RWPE1 (cell line): Measurements from ENCODE around the gene DSTN.
A peak's percentile ranks its signal among the peaks of the same experiment; 100 is the strongest.

Source experiments
- CTCF ChIA-PET: fragments of 350-600 bp; sonication (Branson Sonifier 250); formaldehyde crosslinking; extraction: SDS; loops from one replicate; lab custom pipeline; 2021; lab: Yijun Ruan, JAX
- POLR2A ChIA-PET: fragments of 400-600 bp; formaldehyde crosslinking; extraction: SDS; loops from one replicate; lab custom pipeline; 2020; ENCODE audit warnings: antibody characterized with exemption; ENCODE audit not compliant: low non-redundant PET; lab: Yijun Ruan, JAX
- DNase-seq: peaks from one replicate; pipeline ENCODE4 v3.0.0; 2012; ENCODE audit warnings: low spot score
- H3K27ac ChIP-seq: fragments of 450-650 bp; 2 replicates; pipeline ENCODE4 v1.5.1; 2017
- TF ChIP-seq, protein P1 (sequence below): fragments of 450-650 bp; conservative IDR thresholded peaks from 2 replicates; pipeline ENCODE4 v1.5.1; 2017; ENCODE audit warnings: low read depth, mild to moderate bottlenecking

DSTN gene

DNA sequence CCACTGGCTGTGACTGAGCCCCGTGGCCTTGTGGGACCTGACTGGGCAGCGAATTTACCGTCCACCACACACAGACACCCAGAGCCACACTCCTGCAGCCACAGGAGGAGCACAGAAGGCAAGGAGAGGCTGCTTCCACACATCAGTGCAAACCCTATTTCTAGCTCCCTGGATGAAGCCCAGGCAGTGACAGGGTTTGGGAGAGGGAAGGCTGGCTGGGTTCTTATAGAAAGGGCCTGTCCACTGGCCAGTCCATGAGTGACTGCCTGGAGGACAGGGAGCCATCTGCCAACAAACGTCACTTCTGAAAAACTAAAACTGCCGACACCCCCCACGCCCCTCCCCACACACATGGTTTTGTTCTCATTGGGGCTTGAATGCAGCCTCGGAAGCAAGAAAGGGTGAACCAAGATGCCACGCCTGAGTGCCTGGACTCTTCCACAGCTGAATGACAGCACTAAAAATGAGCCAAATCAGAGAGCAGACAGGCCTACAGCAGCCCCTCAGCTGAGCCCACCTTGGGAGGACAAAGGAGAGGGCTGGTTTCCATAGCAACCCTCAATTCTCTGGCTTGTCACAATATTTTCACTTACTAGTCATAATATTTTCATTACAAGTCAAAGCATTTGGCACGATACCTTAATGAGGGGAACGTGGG is 73.8 kb downstream of the DSTN start:
- H3K27ac ChIP-seq: peak overlapping the region; percentile 5; the same call in 1 of the 2 replicates
- ChIA-PET CTCF (interaction anchor here (1.1 kb wide), 1 partner anchor 8 kb away, joined by 3 read pairs; no protein-coding TSS in a partner anchor), POLR2A (no interaction called here)
- no peak for DNase-seq
- TF ChIP-seq, protein P1, sequence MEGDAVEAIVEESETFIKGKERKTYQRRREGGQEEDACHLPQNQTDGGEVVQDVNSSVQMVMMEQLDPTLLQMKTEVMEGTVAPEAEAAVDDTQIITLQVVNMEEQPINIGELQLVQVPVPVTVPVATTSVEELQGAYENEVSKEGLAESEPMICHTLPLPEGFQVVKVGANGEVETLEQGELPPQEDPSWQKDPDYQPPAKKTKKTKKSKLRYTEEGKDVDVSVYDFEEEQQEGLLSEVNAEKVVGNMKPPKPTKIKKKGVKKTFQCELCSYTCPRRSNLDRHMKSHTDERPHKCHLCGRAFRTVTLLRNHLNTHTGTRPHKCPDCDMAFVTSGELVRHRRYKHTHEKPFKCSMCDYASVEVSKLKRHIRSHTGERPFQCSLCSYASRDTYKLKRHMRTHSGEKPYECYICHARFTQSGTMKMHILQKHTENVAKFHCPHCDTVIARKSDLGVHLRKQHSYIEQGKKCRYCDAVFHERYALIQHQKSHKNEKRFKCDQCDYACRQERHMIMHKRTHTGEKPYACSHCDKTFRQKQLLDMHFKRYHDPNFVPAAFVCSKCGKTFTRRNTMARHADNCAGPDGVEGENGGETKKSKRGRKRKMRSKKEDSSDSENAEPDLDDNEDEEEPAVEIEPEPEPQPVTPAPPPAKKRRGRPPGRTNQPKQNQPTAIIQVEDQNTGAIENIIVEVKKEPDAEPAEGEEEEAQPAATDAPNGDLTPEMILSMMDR: no peak

DNA sequence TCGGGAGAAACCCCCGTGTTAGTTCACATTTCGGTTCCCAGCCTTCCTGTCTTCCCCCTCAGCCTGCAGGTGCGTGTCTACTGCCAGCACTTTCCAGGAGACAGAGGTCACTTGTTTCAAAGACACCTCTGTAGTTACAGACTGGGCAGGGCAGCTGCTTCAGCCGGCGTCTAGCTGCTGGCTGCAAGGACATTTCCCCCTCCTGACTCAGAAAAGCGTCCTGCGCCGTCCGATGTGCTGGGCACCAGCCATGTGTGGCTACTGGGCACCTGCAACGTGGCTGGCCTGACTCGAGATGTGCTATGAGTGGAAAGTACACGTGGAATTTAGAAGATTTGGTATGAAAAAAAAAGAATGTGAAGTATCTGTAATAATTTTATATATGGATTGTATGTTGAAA is 74.6 kb downstream of the DSTN start:
- TF ChIP-seq, protein P1: no peak
- ChIA-PET POLR2A (no interaction called here), CTCF (no interaction called here)
- H3K27ac ChIP-seq: no peak overlapping the region
- DNase-seq: no peak

DNA sequence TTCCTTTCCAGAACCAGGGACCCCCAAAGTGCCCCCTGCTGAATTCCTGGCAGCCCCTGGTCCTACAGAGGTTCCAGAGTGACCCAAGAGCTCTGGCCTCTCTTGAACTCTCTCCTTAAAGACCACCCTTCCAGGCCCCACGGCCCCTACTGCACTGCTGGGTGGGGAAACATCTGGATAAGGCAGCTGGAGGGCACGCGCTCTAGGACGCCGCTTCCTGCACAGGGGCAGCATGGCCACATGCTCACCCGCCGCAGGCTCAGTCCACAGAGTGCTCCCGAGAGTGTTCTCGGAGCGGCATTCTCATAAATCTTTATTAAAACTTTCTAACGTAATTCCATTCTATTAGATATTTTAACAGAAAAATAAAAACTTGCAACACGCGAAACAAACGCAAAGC is 75.1 kb downstream of the DSTN start:
- no peak overlapping the region for H3K27ac ChIP-seq
- ChIA-PET CTCF (no interaction called here), POLR2A (no interaction called here)
- TF ChIP-seq, protein P1: no peak
- DNase-seq: no peak

DNA sequence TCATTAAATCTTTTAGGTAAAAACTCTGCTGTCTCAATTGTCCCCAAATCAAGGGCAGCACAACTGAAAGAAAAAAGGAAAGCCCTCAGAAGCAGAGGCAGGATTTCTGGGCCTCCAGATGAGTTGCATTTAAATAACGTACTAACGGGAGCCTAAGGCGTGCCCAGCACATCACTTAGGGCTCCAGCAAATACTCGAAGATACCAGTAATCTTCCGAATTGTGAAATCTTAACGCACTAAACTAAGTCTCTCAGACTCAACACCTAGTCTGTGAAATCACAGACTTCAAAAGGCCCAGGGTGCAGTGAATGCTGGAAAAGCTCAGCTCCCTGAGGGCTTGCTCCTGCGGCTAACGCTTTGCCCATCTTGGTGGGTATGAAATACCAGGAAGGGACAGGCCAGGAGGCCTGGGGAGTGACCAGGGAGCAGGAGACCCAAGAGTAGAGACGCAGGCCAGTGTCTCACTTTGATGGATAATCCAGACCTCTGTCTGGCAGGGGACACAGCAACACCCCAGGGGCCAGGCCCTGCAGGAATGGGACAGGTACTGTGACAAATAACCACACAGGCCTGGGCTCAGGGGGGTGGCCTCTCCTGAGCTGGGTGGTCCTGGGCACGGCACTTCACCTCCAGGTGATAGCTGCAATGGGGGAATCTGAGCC is 75.8 kb downstream of the DSTN start:
- H3K27ac ChIP-seq: peak overlapping the region; percentile 40
- TF ChIP-seq, protein P1: no peak
- DNase-seq: no peak
- CTCF ChIA-PET: no interaction called here
- POLR2A ChIA-PET: no interaction called here

DNA sequence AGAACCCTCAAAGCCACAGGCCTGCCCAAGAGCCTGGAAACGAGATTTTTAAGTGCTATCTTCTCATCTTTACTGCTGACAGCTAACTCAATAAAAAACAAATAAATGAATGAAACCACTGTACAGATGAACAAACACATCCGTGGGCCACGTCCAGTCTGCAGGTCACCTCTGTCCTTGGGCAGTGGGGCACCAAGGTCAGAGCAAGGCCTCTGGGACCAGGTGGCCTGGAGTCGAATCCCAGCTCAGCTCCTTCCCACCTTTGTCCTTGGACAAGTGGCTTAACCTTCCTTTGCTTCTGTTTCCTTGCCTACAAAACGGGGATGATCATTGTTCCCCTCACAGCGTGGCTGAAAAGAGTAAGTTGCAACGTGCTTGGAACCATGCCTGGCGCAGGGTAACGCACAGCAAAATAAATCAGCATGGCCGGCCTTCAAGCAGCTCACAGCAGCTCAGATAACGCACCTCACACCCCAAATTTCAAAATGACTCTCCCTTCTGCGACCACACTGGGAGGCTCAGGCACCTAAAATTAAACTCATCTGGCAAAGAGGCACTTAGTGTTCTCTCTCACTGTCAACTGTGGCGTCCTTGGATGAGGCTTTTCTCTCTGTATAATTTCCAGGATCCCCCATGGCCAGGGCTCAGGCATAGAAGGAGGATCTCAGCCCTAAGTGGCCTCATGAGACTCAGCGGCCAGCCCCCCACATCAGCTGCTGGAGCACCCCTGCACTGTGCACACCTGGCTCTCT is 76.5 kb downstream of the DSTN start:
- TF ChIP-seq, protein P1: no peak
- H3K27ac ChIP-seq: peak overlapping the region; percentile 40
- POLR2A ChIA-PET: no interaction called here
- CTCF ChIA-PET: no interaction called here
- DNase-seq: no peak

DNA sequence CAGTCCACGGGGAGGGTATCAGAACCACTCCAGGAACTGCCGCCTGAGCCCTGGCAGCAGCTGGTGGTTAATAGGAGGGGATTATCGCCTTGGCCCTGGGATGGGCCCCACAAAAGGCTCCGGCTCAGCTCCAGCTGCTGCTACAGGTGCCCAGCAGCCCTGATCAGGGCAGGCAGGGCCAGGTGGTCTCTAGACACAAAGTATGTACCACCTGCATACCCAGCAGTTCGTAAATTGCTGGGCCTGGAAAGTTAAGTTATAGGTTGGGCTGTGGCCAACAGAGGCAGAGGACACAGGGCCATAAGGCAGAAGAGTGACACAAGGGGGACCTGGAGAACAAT is 77.1 kb downstream of the DSTN start:
- no peak for DNase-seq
- CTCF ChIA-PET: no interaction called here
- peak overlapping the region; percentile 40 for H3K27ac ChIP-seq
- POLR2A ChIA-PET: no interaction called here
- TF ChIP-seq, protein P1: no peak
